Fibroblast of mammary gland (primary cell): ENCODE measurements around the gene ADORA2B.
"Not testable (repeated sequence)": the region's sequence is repeated elsewhere in the genome, so short reads cannot be mapped to it uniquely, and the experiment has no call there.

Experiments used
- DNase-seq: peaks from one replicate; pipeline ENCODE4 v3.0.0-alpha.2; 2010; ENCODE audit warnings: low read depth
- H3K4me3 ChIP-seq: 2 replicates; pipeline ENCODE4 v1.5.1; 2011; ENCODE audit warnings: low read depth, mild to moderate bottlenecking, low read length, moderate library complexity; ENCODE audit not compliant: control insufficient read depth
- TF ChIP-seq, protein P1 (sequence below): conservative IDR thresholded peaks from 2 replicates; pipeline ENCODE4 v1.5.1; 2011; ENCODE audit warnings: low read depth, low read length, inconsistent platforms; ENCODE audit not compliant: control insufficient read depth, insufficient read depth

The ADORA2B gene

DNA sequence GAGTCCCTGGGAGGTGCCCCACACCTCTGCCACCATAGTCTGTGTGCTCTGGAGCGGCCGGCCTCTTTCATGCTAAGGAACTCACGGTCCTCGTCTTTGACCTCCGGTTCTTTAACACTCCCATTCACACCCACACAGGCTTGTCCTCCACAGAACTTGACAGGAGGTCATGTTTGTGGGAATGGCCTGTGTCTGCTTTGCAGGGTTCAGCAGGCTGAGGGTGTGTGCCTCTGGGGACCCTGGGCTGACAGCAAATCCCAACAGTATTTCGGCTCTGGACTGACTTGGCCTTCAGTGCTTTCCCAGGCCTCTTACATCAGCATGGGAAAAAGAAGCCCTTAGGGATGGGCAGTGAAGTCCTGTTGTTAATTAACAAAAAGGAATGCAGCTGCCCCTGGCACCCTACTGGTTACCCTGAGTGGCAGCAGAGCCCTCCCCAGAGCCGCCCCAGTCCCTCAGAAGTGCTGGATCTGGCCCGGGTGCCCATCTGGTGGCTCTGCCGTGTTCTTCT lies 35.4 kb upstream of the ADORA2B start:
- TF ChIP-seq, protein P1, sequence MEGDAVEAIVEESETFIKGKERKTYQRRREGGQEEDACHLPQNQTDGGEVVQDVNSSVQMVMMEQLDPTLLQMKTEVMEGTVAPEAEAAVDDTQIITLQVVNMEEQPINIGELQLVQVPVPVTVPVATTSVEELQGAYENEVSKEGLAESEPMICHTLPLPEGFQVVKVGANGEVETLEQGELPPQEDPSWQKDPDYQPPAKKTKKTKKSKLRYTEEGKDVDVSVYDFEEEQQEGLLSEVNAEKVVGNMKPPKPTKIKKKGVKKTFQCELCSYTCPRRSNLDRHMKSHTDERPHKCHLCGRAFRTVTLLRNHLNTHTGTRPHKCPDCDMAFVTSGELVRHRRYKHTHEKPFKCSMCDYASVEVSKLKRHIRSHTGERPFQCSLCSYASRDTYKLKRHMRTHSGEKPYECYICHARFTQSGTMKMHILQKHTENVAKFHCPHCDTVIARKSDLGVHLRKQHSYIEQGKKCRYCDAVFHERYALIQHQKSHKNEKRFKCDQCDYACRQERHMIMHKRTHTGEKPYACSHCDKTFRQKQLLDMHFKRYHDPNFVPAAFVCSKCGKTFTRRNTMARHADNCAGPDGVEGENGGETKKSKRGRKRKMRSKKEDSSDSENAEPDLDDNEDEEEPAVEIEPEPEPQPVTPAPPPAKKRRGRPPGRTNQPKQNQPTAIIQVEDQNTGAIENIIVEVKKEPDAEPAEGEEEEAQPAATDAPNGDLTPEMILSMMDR, result no peak
- peak; percentile 53 for DNase-seq
- no peak overlapping the region for H3K4me3 ChIP-seq

DNA sequence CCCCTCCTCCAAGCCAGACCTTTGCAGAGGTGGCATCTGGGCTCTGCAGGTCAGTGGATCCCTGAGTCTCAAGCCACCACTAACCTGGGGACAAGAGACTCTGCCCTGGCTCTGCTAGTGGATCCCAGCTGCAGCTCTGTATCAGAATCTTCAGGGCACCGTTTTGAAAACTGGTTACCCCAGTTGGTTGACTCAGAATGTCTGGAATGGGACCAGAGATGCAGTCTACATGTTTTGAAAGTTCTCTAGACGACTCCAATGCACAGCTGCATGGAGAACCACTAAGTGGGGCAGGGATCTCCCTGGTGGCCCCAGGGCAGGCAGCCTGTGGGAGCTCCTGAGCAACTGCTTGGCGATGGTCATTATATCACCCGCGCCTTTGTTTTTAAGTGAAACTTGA lies 34.1 kb upstream of the ADORA2B start:
- DNase-seq, result no peak
- no peak overlapping the region for H3K4me3 ChIP-seq
- TF ChIP-seq, protein P1, result no peak

DNA sequence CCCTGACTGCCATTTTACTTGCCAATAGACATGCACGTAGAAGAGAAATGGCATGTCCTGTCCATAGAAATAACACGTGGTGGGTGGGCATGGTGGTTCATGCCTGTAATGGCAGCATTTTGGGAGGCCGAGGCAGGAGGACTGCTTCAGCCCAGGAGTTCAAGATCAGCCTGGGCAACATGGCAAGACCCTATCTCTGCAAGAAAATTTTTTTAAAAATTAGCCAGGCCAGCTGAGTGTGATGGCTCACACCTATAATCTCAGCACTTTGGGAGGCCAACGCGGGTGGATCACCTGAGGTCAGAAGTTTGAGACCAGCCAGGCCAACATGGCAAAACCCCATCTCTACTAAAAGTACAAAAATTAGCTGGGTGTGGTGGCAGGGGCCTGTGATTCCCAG lies 33.2 kb upstream of the ADORA2B start:
- not testable (repeated sequence) for DNase-seq, H3K4me3 ChIP-seq

DNA sequence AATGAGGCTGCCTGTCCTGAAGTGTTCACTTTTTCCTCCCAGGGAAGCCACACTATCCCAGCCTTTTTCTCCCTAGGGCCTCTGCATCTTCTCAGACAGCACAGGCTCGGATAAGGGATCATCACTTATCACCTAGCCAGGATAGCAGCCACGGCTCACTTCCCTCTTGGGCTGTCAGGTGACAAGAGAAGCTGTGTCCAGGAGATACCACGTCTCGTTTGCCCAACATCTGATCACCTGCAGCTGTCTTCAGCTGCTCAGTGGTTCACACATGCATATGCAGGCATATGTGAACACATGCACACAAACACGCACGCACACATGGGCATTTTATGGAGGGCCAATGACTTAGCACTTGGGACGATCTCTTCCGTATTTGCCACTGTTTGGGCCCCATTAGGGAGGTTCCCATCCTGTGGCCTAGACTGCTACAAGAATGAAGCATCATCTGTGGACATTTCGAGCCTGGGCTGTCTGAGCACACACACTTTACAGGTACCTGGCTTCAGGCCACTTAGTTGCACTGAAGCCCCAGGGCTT lies 32.4 kb upstream of the ADORA2B start:
- H3K4me3 ChIP-seq, result no peak overlapping the region
- TF ChIP-seq, protein P1, result no peak
- DNase-seq, result no peak

DNA sequence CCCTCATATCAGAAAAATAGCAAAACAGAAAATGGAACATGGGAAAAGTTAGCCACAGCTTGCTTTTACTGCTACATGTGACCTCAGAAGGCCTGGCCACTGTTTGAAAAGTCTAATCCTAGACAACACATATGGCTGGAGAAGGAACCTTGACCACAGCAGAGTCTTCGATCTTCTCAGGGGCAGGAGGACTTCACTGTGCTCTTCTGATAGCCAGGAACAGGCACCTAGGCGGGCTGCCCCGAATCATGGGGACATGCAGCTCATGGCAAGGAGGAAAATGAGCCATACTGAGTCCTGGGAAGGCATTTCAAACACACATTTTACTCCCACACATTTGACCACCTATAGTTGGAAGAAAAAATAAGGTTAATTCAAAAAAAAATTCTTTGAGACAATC lies 31.1 kb upstream of the ADORA2B start:
- H3K4me3 ChIP-seq, result no peak overlapping the region
- TF ChIP-seq, protein P1, result no peak
- DNase-seq, result no peak

DNA sequence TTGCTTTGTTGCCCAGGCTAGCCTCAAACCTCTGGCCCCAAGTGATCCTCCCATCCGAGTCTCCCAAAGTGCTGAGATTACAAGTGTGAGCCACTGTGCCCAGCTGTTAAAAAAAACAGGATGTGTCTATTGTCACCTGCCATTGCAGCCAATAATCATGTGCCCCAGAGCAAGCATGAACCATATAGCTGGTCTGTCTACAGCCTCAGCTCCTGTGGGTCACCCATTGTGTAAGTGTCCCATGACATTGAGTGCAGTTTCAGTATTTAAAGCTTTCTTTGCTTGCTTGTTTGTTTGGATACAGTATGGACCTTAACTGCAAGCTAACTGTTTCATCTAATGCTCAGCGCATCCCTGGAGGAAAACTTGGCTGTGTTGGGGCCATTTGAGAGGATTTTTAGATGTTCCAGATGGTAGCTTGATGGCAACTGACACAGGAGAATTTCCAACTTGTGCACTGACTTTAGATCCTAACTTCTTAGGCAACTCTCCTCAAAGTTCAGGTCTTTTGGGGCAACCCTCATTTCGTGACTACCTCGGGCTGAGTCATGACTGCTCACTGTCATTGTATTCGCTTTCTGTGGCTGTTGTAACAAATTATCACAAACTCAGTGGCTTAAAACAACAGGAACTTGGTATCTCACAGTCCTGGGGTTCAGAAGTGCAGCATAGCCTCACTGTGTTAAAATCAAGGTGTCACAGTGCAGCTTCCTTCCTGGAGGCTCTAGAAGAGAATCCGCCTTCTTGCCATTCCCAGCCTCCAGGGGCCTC lies 30.3 kb upstream of the ADORA2B start:
- peak; percentile 74 for DNase-seq
- H3K4me3 ChIP-seq, result no peak overlapping the region
- TF ChIP-seq, protein P1, result no peak

DNA sequence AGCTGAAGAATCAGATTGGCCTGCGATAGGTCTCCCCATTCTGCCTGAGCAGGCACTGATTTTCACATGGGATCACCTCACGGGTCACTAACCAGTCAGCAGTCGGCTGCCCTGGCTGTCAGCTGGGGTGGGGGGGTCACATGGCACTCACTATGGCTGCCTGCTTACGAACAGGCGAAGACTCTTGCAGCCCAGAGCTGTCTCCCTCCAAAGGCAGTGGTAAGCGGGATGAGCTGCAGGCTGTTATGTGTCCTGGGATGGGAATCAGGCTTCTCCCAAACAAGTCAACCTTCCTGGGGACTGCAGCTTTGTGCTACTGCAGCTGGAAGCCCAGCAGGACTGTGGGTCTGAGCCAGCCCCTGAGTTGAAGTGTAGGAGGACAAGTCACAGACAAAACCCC lies 29.0 kb upstream of the ADORA2B start:
- H3K4me3 ChIP-seq, result no peak overlapping the region
- TF ChIP-seq, protein P1, result no peak
- no peak for DNase-seq
